RWPE1 (cell line): Measurements from ENCODE around the gene DOCK7.
"Not testable (repeated sequence)": the region's sequence is repeated elsewhere in the genome, so short reads cannot be mapped to it uniquely, and the experiment has no call there.

Source experiments
- CTCF ChIA-PET: fragments of 350-600 bp; sonication (Branson Sonifier 250); formaldehyde crosslinking; extraction: SDS; loops from one replicate; lab custom pipeline; 2021; lab: Yijun Ruan, JAX
- POLR2A ChIA-PET: fragments of 400-600 bp; formaldehyde crosslinking; extraction: SDS; loops from one replicate; lab custom pipeline; 2020; ENCODE audit warnings: antibody characterized with exemption; ENCODE audit not compliant: low non-redundant PET; lab: Yijun Ruan, JAX
- DNase-seq: peaks from one replicate; pipeline ENCODE4 v3.0.0; 2012; ENCODE audit warnings: low spot score
- H3K27ac ChIP-seq: fragments of 450-650 bp; 2 replicates; pipeline ENCODE4 v1.5.1; 2017
- TF ChIP-seq, protein P1 (sequence below): fragments of 450-650 bp; conservative IDR thresholded peaks from 2 replicates; pipeline ENCODE4 v1.5.1; 2017; ENCODE audit warnings: low read depth, mild to moderate bottlenecking

Gene DOCK7

DNA sequence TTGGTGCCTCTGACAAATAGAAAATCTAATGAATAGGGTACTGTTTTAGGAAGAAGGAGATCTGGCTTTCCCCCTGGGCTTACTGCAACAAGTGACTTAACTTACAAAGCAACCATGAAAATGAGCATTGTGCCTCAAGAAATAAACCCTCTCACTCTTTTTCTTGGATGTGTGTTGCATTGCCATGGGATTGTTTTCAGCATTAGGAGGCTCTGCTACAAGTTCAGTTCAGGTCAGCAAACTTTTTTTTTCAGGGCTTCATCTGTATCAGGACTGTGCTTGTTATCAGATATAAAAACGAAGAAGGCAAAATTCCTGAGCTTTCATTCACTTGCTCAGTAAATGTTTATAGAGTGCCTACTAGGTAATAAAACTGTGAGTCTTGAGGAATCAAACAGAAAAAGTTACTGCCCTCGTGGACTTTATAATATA is 37.8 kb upstream of the DOCK7 start:
- POLR2A ChIA-PET: no interaction called here

GRCh38 chr1:62725255-62725654 is 37.1 kb upstream of the DOCK7 start:
- CTCF ChIA-PET: no interaction called here
- no peak overlapping the region for H3K27ac ChIP-seq
- TF ChIP-seq, protein P1, sequence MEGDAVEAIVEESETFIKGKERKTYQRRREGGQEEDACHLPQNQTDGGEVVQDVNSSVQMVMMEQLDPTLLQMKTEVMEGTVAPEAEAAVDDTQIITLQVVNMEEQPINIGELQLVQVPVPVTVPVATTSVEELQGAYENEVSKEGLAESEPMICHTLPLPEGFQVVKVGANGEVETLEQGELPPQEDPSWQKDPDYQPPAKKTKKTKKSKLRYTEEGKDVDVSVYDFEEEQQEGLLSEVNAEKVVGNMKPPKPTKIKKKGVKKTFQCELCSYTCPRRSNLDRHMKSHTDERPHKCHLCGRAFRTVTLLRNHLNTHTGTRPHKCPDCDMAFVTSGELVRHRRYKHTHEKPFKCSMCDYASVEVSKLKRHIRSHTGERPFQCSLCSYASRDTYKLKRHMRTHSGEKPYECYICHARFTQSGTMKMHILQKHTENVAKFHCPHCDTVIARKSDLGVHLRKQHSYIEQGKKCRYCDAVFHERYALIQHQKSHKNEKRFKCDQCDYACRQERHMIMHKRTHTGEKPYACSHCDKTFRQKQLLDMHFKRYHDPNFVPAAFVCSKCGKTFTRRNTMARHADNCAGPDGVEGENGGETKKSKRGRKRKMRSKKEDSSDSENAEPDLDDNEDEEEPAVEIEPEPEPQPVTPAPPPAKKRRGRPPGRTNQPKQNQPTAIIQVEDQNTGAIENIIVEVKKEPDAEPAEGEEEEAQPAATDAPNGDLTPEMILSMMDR: no peak
- DNase-seq: no peak
- POLR2A ChIA-PET: no interaction called here

More for the DNA sequence above, 37.8 kb upstream of the DOCK7 start:
- DNase-seq: no peak
- no peak overlapping the region for H3K27ac ChIP-seq
- TF ChIP-seq, protein P1: no peak
- CTCF ChIA-PET: no interaction called here

GRCh38 chr1:62724430-62724829 is 36.2 kb upstream of the DOCK7 start:
- no peak for DNase-seq
- ChIA-PET POLR2A (interaction anchor here (0.6 kb wide), 1 partner anchor 289 kb away, joined by 10 read pairs; no protein-coding TSS in a partner anchor), CTCF (no interaction called here)
- H3K27ac ChIP-seq: no peak overlapping the region
- TF ChIP-seq, protein P1: no peak

GRCh38 chr1:62723883-62724282 is 35.7 kb upstream of the DOCK7 start:
- ChIA-PET CTCF (interaction anchor here (1.0 kb wide), 1 partner anchor 193 kb away, joined by 4 read pairs; no protein-coding TSS in a partner anchor), POLR2A (interaction anchor here (0.6 kb wide), 1 partner anchor 289 kb away, joined by 10 read pairs; no protein-coding TSS in a partner anchor)
- DNase-seq: no peak
- no peak overlapping the region for H3K27ac ChIP-seq
- TF ChIP-seq, protein P1: no peak

DNA sequence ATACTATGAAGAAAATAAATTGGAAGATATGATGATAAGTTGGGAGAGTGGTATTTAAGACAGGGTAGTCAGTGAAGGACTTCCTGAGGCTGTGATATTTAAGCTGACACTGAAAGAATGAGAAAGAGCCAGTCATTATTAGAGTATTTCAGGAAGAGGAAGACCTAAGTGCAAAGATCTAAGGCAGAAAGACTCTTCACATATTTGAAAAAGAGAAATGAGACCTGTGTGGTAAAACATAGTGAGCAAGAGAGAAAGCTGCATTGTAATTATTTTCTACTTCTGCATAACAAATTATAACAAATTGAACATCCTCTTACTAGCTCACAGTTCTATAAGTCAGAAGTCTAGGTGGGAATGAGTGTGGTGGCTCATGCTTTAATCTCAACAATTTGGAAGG is 34.6 kb upstream of the DOCK7 start:
- TF ChIP-seq, protein P1: no peak
- H3K27ac ChIP-seq: no peak overlapping the region
- no peak for DNase-seq
- ChIA-PET POLR2A (no interaction called here), CTCF (interaction anchor here (0.6 to 1.2 kb wide), 3 partner anchors 23 to 607 kb away, joined by 3 read pairs; no protein-coding TSS in a partner anchor)

- H3K27ac ChIP-seq: no peak overlapping the region
- CTCF ChIA-PET: interaction anchor here (0.6 kb wide), 1 partner anchor 22 kb away, joined by 4 read pairs; no protein-coding TSS in a partner anchor
- no peak for DNase-seq
- POLR2A ChIA-PET: no interaction called here
- TF ChIP-seq, protein P1: no peak
Observed at GRCh38 chr1:62720946-62721554, 32.9 kb upstream of the DOCK7 start.

GRCh38 chr1:62718400-62718799 is 30.2 kb upstream of the DOCK7 start:
- H3K27ac ChIP-seq, DNase-seq, POLR2A ChIA-PET, CTCF ChIA-PET: not testable (repeated sequence)
